HG03045 (cell line): ENCODE results near the gene ZNF319.
A peak's percentile ranks its signal among the peaks of the same experiment; 100 is the strongest.

ENCODE experiments used
- ATAC-seq: cut with Tn5 transposase; IDR thresholded peaks from one replicate; pipeline ENCODE4 v1.9.1; 2021; ENCODE audit warnings: mild to moderate bottlenecking, moderate library complexity; ENCODE audit not compliant: unreplicated experiment

Gene ZNF319

GRCh38 chr16:57998992-57999365 lies 1.5 kb downstream of the ZNF319 start:
- ATAC-seq, result no peak

DNA sequence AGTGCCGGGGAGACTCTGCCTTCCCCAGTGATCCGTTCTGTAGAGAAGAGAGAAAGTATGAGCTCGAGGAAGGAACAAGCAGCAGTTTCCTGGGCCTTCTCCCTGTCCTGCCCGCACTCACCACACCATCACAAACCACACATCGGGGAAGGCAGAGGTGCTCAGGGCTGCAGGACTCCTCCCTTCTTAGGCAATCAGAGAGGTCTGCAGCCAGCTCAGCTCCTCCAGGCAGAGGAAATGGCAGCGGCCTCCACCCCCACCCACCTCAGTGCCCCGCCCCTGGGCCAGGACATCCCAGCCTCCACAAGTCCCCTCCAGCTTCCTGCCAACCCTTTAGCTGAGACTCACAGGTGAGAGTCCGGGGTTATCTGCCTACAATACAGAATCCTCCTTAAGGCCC lies 2.0 kb downstream of the ZNF319 start:
- ATAC-seq, result no peak

DNA sequence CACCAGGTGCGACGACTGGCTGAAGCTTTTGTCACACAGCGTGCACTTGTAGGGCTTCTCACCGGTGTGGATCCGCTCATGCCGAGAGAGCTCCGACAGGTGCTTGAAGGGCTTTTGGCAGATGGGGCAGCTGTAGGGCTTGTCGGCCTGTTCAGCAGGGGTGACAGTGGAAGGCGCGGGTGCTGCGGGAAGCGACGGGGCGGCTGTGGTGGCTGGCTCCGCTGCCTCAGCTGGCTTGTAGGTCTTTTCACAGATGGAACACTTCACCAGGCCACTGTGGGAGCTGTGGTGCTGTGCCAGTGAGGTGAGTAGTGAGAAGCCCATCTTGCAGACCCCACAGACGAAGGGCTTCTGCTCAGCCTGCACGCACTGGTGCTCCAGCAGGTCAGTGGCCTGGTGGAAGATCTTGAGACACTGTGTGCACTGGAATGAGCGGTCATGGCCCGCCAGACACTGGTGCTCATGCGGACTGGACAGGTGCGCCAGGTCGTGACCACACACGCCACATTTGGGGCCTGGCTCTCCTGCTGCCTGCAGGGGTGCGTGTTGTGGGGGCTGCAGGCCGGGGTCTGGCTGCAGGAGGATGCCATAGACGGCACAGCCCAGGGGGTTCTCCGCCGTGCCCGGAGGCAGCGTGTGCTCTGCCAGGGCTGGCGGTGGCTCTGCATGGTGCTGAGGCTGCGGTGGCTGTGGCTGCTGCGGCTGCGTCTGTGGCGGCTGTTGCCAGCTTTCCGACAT lies 2.8 kb downstream of the ZNF319 start:
- no peak for ATAC-seq

GRCh38 chr16:57997176-57997527 lies 3.3 kb downstream of the ZNF319 start:
- no peak for ATAC-seq

DNA sequence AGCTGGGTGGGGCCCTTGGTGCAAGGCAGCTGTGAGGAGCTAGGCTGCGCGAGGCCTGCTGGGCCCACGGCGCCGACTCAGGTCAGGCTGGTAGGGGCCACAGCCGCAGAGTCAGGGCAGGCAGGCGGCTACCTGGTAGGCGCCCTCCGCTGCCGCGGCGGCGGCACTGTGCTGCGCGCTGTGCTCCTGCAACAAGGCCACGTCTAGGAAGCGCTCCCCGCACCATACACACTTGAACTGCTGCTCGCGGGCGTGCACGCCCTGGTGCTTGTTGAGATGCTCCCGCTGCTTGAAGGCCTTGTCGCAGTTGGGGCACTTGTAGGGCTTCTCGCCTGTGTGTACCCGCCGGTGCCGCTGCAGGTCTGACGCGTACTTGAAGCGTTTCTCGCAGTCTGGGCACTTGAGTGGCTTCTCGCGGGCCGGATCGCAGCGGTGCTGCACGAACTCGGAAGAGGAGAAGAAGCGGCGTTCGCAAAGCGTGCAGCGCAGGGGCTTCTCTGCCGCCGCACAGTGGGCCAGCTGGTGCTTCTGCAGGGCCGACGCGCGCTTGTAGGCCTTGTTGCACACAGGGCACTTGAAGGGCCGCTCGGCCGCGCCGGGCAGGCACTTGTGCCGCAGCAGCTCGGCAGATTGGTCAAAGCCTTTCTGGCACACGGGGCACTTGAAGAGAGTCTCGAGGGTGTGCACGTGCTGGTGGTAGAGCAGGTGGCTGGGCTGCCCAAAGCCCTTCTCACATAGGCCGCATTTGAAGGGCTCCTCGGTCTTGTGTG lies 3.9 kb downstream of the ZNF319 start:
- no peak for ATAC-seq

DNA sequence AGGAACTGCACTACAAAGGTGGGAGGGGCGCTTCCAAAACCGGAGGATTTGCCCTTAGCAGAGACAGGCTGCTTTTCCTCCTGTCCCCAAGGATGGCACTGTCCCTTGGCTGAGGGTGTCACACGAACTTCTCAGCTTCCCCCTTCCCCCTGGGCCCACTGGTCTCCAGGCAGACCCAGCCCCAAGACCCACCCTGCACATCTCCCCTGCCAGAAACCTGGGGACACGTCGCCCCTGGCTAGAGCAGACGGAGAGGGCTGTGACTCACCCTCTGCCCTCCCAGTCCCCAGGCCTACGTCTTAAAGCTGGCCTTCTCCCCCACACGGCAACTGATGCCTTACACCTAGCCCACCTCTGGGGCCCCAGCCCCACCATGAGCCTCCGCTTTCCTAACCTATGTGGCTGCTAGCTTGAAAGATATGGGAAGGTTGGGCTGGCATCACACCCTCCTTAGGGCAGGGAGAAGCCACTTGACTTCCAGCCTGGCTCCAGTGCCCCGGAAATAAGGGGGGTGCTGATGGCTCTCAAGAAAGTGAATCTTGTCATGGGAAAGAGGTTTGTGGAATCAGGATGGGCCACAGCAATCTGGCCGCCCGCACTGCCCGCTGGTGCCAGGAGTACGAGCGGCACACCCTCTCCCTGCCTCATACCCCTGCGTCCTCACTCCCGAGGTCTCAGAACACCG lies 4.6 kb downstream of the ZNF319 start:
- ATAC-seq, result no peak

- no peak for ATAC-seq
Observed at GRCh38 chr16:57994778-57995177, 5.7 kb downstream of the ZNF319 start.

DNA sequence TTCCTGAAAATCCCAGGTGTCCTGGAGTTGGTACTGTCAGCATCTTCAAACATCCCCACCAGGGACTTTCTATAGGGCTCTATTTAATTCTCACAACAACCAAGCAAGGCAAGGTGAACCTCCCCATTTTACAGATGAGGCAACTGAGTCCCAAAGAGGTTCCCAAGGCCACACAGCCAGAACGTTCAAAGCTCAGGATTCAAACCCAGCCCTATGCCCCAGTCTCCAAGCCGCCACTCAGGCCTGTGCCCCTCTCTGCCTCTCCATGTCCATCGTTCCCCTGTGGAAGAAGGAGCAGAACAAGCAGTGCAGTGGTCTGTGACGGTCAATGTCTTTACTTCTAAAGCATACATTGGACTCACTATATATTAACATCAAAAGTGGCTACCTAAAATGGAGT lies 6.1 kb downstream of the ZNF319 start:
- ATAC-seq, result no peak

- no peak for ATAC-seq
Observed at GRCh38 chr16:57993897-57994296, 6.6 kb downstream of the ZNF319 start.

DNA sequence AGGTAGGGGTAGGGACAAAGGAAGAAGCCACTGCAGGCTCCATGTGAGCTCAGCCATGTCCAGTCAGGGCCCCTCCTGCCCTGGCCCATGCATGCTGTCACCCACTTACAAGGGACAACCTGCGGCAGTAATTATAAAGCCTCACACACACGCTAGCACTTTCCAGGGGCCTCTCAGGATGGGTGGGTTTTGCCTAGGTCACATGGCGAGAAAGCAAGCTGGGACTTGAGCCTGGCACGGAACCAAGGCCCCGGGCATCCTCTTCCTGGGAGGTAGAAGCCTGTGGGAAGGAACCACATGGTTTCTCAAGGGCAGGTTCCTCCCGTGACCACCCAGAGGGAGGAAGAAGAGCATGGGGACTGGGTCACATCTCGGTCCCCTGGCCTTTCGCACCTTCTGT lies 7.0 kb downstream of the ZNF319 start:
- no peak for ATAC-seq

DNA sequence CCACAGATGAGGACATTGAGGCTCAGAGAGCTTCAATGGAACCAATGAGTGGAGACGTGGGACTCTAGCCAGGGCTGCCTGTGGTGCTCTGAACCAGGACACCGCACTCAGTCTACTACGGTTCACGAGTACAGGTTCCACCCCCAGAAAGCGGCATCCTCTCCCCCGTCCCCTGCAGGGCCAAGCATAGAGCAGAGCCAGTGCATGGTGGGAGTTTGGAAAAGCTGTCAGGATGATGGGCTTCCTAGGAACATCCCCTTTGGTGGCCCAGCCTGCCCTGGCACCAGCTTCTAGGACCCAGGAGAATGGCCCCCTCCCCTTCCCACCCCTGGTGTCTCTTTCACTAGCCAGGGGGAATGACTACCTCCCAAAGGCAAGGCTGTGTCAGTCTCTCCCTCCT lies 8.4 kb downstream of the ZNF319 start:
- no peak for ATAC-seq

DNA sequence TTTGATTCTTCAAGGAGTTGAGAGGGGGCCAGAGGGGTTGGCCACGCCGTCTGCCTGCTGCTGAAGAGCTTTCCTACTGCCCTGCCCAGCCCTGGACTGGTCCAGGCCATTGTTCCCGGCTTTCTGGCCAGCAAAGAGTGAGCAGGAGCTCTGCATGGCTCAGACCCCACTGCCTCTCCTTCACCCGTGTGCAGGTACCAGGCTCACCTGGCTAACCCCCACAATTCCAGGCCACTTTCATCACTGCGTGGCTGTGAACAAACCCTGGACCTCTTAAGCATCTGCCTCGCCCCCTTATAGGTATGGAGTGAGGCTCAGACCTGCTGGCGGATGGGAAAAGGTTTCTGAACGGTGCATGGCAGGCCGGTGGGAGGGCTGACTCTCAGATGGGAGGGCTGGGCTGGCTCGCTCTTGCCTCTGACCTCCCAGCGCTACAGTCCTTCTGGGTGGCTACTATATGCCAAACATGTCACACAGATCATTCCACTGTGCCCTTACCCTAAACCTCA lies 8.9 kb downstream of the ZNF319 start:
- no peak for ATAC-seq

DNA sequence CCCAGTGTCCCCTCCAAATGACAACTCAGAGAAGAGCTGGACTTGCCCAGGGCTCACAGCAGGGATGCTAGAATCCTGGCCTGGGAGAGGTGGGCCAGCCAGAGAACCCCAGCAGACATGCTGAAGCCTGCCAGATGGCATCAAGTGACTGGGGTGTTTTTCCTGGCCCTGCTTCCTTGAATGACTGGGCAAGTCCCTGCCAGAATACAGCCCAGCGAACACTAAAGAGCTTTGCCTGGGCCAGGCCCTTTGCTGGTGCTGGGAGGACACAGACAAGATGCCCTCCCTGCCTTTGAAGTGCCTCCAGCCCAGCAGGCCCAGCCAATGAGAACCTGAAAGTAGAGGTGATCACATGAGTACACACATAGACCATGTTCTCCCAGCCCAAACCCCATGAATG lies 11.5 kb downstream of the ZNF319 start:
- ATAC-seq, result no peak

DNA sequence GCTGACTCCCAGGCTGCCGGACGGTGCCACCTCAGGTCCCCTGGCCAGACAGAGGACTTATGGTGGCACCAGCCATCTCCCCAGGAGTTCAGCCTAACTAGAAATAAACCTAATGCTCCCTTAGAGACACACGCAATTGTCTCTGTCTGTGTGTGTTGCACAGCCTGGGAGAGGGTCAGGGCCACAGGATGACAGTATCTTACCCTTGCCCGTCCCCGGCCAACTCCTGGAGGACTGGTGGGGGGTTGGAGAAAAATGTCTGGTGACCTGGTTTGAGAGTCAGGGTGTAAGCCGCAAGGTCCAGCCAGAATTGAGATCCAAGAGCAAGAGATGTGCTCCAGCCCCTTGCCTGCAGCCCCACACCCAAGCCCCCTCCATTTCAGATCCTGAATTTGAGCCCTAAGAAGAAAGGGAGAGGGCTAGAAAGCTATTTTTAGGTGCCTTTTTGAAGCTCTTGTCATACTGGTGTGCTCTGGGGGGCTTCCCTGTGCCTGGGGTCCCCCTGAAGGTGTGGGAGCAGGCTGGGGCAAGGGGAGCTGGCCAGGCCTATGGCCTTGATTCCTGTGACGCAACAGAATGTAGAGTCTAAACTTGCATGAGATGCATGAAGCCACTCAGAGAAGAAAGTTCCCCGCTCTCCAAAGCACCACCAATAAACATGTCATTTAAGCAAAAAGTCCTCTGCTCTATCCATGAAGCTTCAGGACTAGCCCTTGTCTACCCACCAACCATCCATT lies 12.9 kb downstream of the ZNF319 start:
- no peak for ATAC-seq

DNA sequence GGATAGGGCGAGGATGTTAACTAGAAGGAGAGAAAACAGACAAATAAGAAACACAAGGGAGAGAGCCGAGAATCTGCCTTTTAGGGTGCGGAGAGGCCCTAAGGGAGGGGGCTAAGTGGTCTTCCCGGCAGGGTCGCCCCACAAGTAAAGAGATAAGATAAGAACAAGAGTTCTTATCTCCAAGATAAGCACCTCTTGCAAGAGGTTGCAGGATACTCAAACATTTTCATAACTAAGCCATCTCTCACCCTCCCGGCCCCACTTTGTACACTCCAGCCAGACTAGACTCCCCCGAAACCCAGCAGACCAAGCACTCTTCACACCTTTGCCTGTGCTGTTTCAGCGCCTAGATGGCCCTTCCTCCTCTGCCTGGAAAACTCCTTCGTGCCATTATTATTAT lies 14.3 kb downstream of the ZNF319 start:
- no peak for ATAC-seq

- no peak for ATAC-seq
Observed at GRCh38 chr16:57985204-57986181, 15.0 kb downstream of the ZNF319 start.

DNA sequence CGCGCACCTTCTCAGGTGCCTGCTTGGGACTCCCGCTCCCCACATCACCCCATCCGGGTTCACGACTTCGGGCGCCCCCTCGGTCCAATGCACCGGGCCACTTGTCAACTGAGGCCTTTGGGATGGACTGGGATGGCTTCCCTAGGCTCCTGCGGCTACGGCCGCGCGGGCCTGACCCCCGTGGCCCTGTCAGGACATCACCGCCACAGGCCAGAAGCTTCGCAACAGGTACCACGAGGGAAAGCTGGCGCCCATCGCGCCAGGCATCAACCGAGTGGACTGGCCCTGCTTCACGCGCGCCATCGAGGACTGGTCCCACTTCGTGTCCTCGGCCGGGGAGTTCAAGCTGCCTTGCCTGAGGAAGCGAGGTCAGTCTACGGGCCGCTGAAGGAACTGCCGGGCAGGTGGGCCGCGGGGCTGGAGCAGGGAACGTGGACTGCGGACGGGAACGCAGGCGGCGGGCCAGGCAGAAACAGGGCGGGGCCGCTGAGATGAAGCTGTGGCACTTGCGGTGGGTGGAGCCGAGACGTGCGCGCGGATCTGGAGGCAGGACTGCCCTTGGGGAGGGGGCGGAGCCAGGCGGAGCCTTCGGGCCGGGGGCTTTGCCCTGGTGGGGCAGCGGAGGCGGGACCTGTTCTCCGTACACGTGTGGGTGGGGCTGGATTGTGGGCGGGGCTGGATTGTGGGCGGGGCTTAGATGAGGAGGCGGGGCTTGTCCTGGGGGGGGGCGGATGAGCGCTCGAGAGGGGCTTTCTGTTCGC lies 15.8 kb downstream of the ZNF319 start:
- ATAC-seq, result peak; percentile 69

GRCh38 chr16:57982385-57982784 lies 18.1 kb downstream of the ZNF319 start:
- ATAC-seq, result no peak

DNA sequence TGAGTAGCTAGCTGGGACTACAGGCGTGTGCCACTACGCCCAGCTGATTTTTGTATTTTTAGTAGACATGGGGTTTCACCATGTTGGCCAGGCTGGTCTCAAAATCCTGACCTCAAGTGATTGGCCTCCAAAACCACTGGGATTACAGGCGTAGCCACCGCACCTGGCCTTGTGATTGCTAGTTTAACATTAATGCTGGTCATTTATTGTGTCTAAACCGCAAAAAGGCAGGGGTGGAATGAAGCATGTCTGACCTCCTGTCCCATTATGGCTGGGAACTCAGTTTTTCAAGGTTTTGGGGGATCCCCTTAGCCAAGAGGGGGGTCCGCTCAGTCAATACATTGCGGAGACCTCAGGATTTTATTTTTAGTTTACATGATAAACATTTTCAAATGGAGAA lies 18.8 kb downstream of the ZNF319 start:
- no peak for ATAC-seq
